Activated CD8-positive, alpha-beta T cell treated with anti-CD3 and anti-CD28 coated beads for 36 hours (primary cell): ENCODE data around the gene URI1. TPM values are rescaled to one million over a fixed set of nuclear protein-coding genes. Genes with fewer than 3 reads are reported as not detected.

Source experiments
- ATAC-seq: fragments of 200-7000 bp; cut with Tn5 transposase; one replicate; pipeline ENCODE4 v1.10.0; 2021; ENCODE audit warnings: mild to moderate bottlenecking, moderate library complexity
- CTCF ChIA-PET: fragments of 350-600 bp; sonication (Branson Sonifier 250); formaldehyde crosslinking; loops from one replicate; lab custom pipeline; 2021; ENCODE audit warnings: antibody characterized with exemption; lab: Charles Lee
- POLR2A ChIA-PET: fragments of 350-600 bp; sonication (Branson Sonifier 250); formaldehyde crosslinking; loops from one replicate; lab custom pipeline; 2021; ENCODE audit warnings: antibody characterized with exemption; lab: Charles Lee
- DNase-seq: peaks from one replicate; pipeline ENCODE4 v3.0.0-alpha.2; 2020
- H3K27ac Mint-ChIP-seq: one replicate; pipeline ENCODE4 v1.8.0; 2021; ENCODE audit warnings: mild to moderate bottlenecking, mixed read lengths
- H3K27me3 Mint-ChIP-seq: one replicate; pipeline ENCODE4 v1.8.0; 2021; ENCODE audit warnings: mixed read lengths
- H3K36me3 Mint-ChIP-seq: one replicate; pipeline ENCODE4 v1.8.0; 2021; ENCODE audit warnings: low read depth, mixed read lengths
- H3K4me1 Mint-ChIP-seq: one replicate; pipeline ENCODE4 v1.8.0; 2021; ENCODE audit warnings: low read depth, mixed read lengths
- H3K4me3 Mint-ChIP-seq: one replicate; pipeline ENCODE4 v1.8.0; 2021; ENCODE audit warnings: mild to moderate bottlenecking, moderate library complexity, mixed read lengths
- H3K9me3 Mint-ChIP-seq: one replicate; pipeline ENCODE4 v1.8.0; 2021; ENCODE audit warnings: mixed read lengths
- intact Hi-C: fragments of 100-400 bp; cut with micrococcal nuclease; formaldehyde crosslinking; loops from one replicate; pipeline ENCODE4 v1.10.0; 2022
- total RNA-seq, 2 experiments: library from RNA; stranded (reverse); gene quantifications; one replicate each; pipeline ENCODE4 v1.2.3, GENCODE V29; 2021
- TF ChIP-seq, protein P1 (sequence below): fragments of 200-600 bp; IDR thresholded peaks from one replicate; pipeline ENCODE4 v1.8.0; 2022; ENCODE audit warnings: antibody characterized with exemption, mild to moderate bottlenecking

The URI1 gene
- total RNA-seq, 2 experiments from 2014 or later = 65.5 to 71.1 TPM

DNA sequence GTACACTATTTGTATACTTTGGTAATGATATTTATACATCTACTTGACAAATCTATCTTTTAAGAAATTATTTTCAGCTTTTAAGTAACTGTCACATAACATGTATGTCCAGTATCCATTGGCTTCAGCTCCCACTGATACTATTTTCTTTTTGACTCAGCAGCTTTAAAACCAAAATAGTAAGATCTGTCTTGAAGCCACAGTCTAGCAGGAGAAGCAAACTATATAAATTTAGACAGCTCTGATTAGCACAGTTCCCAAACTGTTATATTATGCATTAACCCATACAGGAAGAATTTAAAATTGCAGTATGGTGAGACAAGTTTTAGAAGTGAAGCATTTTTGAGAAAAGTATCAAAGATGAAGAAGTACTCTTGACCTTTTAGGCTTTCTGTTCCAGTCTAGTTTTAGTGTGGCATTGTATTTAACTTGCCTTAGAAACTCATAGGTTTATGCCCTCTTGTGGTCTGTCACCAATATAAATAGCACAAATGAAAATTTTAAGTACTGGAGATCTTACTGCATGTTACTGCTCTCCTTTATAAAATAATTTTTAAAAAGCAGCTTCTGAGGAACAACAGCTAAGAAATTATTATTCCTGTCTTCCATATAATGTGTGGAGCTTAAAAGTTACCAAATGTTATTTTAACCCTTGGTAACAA is 24.7 kb downstream of the URI1 start:
- Mint-ChIP-seq H3K27ac (no peak overlapping the region), H3K36me3 (peaks cover 3% of the 10 kb centered on the region), H3K9me3 (no peaks in the 10 kb centered on the region), H3K4me3 (no peak overlapping the region), H3K4me1 (peaks cover 81% of the 10 kb centered on the region), H3K27me3 (no peaks in the 10 kb centered on the region)
- CTCF ChIA-PET = interaction anchor here (0.9 to 2.6 kb wide), 11 partner anchors 8 to 253 kb away, joined by 3 to 16 read pairs (median 3); partner anchors contain the start of gene URI1
- ATAC-seq = no peak
- TF ChIP-seq, protein P1, sequence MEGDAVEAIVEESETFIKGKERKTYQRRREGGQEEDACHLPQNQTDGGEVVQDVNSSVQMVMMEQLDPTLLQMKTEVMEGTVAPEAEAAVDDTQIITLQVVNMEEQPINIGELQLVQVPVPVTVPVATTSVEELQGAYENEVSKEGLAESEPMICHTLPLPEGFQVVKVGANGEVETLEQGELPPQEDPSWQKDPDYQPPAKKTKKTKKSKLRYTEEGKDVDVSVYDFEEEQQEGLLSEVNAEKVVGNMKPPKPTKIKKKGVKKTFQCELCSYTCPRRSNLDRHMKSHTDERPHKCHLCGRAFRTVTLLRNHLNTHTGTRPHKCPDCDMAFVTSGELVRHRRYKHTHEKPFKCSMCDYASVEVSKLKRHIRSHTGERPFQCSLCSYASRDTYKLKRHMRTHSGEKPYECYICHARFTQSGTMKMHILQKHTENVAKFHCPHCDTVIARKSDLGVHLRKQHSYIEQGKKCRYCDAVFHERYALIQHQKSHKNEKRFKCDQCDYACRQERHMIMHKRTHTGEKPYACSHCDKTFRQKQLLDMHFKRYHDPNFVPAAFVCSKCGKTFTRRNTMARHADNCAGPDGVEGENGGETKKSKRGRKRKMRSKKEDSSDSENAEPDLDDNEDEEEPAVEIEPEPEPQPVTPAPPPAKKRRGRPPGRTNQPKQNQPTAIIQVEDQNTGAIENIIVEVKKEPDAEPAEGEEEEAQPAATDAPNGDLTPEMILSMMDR = no peak
- intact Hi-C loops = no loop called here
- no peak for DNase-seq
- POLR2A ChIA-PET = no interaction called here

DNA sequence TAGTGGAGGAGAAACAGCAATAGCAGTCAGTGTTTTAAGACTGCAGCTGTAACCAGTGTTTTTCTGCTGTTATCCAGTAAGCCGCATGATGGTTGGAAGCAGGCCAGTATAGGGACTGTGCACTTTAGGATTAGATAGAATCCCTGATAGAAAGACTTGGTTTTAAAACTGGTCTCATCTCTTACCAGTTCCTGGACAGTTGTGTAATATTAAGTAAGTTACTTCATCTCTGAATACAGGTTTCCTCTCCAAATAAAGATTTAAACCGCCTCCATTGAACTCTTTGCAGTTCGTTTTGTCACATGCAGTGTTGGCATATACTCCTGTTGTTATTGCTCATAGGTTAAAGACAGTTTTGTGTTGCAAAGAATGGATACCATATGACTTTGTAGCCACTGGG is 25.6 kb downstream of the URI1 start:
- POLR2A ChIA-PET = no interaction called here
- Mint-ChIP-seq H3K36me3 (peaks cover 3% of the 10 kb centered on the region), H3K27me3 (no peaks in the 10 kb centered on the region), H3K9me3 (no peaks in the 10 kb centered on the region), H3K4me3 (no peak overlapping the region), H3K27ac (no peak overlapping the region), H3K4me1 (peaks cover 82% of the 10 kb centered on the region)
- TF ChIP-seq, protein P1 = no peak
- DNase-seq (no peak), ATAC-seq (no peak)
- CTCF ChIA-PET = interaction anchor here (1.0 to 2.6 kb wide), 5 partner anchors 9 to 49 kb away, joined by 3 to 16 read pairs (median 5); no protein-coding TSS in a partner anchor
- intact Hi-C loops = no loop called here

DNA sequence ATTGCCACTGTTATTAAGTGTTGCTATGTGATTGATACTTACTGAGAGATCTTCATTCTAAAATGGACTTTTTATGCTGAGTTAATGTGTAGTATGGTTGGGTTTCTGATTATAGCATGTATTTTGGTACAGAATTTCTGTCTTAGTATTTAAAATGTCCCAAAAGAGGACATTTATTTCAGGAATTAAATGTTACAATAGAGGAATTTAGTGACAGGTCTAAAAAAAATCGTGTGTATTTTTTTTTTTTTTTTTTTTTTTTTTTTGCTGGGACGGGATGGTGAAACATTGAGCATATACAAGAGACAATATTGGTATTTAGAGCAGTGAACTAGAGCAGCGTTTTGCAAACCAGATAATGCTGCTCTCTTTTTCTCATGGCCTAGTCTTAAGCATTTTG is 27.9 kb downstream of the URI1 start:
- intact Hi-C loops = no loop called here
- DNase-seq (no peak), ATAC-seq (no peak)
- Mint-ChIP-seq H3K36me3 (peaks cover 7% of the 10 kb centered on the region), H3K27ac (no peak overlapping the region), H3K4me3 (no peak overlapping the region), H3K27me3 (no peaks in the 10 kb centered on the region), H3K9me3 (peaks cover 4% of the 10 kb centered on the region), H3K4me1 (peaks cover 77% of the 10 kb centered on the region)
- CTCF ChIA-PET = no interaction called here
- TF ChIP-seq, protein P1 = no peak
- POLR2A ChIA-PET = no interaction called here

DNA sequence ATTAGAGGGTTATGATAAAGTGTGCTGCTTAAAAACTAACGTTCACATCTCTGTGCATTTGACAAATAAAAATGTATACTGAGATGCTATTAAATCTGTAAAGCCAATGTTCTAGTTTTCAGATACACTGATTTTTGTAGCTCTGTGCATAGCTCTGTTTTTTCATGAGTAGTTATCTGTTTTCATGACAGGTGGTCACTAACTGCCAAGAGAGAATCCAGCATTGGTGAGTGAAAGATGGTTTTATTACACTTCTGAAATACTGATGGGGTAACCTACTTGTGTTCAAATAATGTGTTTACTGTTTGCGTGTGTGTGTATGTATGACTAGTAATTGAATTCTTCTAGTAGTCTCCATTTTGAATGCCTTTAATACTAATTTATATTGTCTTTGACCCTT is 29.0 kb downstream of the URI1 start:
- Mint-ChIP-seq H3K4me3 (no peak overlapping the region), H3K27ac (no peak overlapping the region), H3K36me3 (peaks cover 11% of the 10 kb centered on the region), H3K27me3 (no peaks in the 10 kb centered on the region), H3K4me1 (peaks cover 71% of the 10 kb centered on the region), H3K9me3 (peaks cover 4% of the 10 kb centered on the region)
- DNase-seq (no peak), ATAC-seq (no peak)
- ChIA-PET POLR2A (interaction anchor here (0.6 kb wide), 1 partner anchor 72 kb away, joined by 3 read pairs; no protein-coding TSS in a partner anchor), CTCF (interaction anchor here (1.3 kb wide), 1 partner anchor 113 kb away, joined by 4 read pairs; no protein-coding TSS in a partner anchor)
- intact Hi-C loops = no loop called here
- TF ChIP-seq, protein P1 = no peak

DNA sequence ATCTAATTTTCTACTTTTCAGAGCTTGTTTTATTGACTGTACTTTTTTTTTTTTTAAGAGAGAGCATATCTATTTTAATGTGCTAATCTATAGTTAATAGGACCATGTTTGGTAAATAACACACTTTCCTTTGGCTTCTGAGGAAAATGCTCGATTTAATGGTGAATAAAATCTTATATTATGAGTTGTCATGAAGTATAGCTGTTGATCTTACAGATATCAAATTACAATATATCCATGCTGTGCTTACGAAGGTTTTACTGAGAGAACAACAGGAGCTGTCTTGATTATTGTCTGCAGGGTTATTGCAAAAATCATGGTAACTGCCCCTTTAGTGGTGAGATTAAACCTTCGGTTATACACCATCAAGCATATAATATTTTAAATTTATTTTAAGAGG is 29.6 kb downstream of the URI1 start:
- intact Hi-C loops = no loop called here
- peaks cover 71% of the 10 kb centered on the region for H3K4me1 Mint-ChIP-seq
- CTCF ChIA-PET = no interaction called here
- no peak overlapping the region for H3K4me3 Mint-ChIP-seq
- no peak for ATAC-seq
- DNase-seq = no peak
- no peaks in the 10 kb centered on the region for H3K27me3 Mint-ChIP-seq
- POLR2A ChIA-PET = no interaction called here
- H3K9me3 Mint-ChIP-seq = peaks cover 4% of the 10 kb centered on the region
- H3K27ac Mint-ChIP-seq = no peak overlapping the region
- TF ChIP-seq, protein P1 = no peak
- peaks cover 16% of the 10 kb centered on the region for H3K36me3 Mint-ChIP-seq
